HG02884 (cell line): Measurements from ENCODE around the gene APBA3.
"Not testable (repeated sequence)": the region's sequence is repeated elsewhere in the genome, so short reads cannot be mapped to it uniquely, and the experiment has no call there.

ENCODE experiments used
- ATAC-seq: cut with Tn5 transposase; IDR thresholded peaks from one replicate; pipeline ENCODE4 v1.9.1; 2021; ENCODE audit warnings: mild to moderate bottlenecking, moderate library complexity; ENCODE audit not compliant: unreplicated experiment

APBA3 gene

DNA sequence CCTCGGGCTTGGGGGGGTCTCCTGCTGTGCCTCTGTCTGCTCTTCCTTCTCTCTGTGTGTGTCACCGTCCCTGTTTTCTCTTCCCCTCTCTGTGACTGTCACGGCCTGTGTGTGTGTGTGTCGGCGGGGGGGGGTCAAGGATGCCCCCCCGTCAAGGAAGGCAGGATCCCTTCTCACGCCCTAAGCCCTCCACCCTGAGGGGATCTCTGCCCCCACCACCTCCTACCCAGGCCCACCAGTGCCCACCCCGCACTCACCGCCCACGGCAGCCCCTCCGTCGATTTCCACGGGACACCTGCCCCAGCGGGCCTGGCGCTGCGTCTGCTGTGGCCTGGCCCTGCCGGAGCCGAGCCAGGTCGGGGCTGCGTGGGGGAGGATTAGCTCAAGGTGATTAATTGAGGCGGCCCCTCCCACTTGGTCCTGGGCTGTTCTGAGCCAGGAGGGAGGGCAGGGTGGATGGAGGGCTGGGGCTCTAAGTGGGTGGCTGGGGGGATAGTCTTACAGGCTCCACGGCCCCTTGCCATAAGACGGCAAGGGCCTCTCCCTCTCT lies 10.5 kb upstream of the APBA3 start, which contains the start of gene RAX2:
TSS of gene RAX2 (minus strand) at position 323 of the 550 bp plus-strand sequence. CDS start 486 bp downstream, outside the sequence.
- ATAC-seq: no peak

DNA sequence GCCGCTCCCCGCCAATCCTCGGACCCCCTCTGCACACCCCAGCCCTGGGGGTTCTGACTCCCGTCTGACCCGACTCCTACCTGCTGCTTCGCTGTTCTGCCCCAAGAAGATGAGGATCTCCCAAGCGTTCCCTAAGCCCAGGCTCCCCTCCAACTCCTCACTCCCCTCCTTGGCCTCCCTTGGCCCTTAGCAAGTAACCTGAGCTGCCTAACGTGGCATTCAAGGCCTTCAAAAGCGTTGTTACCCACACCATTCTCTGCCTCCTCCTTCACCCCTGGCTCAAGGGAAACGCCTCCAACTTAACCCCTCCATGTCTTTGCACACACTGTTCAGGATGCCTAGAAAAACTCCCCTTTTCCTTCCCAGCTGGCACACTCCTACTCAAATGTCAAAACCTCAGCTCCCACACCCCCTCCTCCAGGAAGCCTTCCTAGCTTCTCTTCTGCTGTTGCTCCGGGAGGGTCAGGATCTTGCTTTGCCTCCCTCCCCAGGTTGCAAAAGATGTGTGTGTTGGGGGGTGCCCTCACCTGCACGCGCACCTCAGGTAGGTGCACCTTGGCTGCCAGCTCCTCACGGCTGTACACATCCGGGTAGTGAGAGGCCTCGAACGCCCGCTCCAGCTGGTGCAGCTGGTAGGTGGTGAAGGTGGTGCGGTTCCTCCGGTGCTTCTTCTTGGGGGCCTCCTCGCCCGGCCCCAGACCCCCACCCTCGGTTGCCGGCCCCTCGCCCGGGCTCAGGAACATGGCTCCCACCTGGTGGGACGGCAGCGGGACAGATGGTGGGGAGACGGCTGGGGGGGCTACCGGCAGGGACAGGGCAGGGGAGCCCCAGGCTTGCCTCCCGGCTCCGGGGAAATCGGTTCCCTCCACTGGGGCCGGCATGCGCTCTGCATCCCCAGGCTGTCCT lies 9.8 kb upstream of the APBA3 start:
- ATAC-seq: no peak

DNA sequence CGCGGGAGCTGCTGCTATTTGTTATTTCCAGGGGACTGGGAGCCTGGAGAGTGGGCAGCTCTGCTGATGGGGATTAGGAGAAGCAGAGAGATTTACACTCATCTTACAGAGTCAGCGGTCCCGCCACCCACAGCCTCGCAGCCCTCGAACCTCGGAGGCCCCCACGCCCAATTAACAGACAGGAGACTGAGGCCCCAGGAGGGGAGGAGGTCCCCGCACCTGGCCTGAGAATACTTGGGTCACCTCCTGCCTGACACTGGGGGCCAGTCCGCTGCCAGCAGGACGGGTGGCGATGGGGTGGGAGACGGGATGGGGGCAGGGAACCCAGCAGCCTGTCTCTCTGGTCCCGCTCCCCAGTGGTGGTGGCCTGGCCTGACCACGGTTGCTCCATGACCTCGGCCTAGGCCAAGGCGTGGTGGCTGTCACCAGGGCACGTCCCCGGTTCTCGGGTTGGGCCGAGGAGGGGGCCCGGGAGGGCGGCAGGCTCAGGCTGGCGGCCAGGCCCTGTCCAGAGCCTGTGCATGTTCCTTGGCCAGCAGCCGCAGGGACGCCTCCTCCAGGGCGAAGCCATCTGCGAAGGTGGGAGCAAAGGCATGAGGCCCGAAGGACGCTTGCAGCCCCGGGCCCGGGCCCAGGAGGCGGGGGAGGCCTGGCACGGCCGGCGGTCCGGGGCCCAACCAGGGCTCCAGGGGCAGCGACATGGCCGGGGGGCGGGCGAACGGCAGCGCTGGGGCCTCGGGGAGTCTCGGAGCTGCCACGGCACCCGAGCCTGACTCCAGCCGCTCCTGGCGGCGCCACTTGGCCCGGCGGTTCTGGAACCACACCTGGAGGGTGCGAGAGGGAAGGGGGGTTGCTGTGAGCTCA lies 8.9 kb upstream of the APBA3 start:
- ATAC-seq: no peak

DNA sequence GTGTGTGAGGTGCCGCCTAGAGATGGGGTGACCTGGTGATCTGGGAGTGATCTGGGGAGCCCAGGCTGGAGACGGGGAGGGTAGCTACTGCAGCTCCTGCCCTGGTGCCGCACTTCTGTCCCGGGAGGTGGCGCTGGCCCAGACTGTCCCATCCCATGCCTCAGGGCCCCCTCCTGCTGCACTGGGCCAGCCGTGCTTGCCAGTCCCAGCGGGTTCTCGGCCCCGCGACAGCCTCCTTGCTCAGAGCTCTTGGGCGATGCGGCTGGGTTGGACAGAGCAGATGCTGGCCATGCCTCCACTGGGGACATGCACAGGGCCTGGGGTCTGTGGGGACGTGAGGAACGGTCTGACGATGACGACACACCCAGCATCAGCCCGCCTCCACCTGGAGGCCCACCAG lies 8.0 kb upstream of the APBA3 start:
- no peak for ATAC-seq

DNA sequence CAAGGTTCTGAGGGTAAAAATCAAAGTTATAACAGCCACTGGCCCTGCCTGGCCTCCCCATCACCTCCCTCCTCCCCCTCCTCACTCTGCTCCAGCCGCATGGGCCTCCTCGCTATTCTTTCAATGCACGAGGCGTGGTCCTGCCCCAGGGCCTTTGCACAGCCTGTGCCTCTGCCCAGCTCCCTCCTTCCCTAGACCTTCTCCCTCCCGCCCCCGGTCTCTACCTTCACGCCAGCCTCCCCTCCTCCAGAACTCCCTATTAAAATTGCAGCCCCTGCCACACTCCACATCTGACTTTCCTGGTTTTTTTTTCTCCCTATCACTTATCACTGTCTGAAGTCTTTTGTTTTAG lies 7.2 kb upstream of the APBA3 start:
- ATAC-seq: no peak

DNA sequence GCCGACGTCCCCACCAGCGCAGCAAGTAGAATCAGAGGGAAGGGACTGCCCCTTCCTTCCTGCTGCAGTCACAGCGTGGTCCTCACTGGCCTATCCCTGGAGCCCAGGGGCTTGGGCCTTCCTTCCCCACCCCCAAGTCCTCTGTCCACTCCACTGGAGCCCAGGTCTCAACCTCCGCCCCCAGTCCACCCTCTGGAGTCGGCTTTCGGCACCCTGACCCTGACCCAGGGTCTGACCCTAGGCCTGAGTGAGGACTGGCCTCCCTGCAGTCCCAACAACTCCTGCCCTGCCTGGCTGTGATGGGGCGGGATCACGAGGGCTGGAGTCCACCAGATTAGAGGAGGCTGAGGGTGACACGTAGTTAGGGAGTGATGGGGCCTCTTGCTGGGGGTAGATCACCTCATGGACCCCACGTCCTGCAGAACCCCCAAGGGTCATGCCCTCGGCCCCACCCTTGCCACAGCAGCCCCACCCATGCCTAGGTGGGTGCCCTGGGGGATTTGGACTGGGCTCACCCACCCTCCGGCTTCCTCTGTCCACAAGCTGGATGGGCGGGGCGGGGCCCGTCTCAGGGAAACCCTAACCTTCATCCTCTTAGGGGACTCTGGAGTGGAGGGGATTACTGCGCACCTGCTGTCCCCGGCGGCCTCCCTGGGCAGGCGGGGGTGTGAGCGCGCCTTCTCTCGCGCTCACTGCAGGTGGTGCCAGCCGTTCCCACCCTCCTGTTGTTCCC lies 6.7 kb upstream of the APBA3 start:
- ATAC-seq: no peak

DNA sequence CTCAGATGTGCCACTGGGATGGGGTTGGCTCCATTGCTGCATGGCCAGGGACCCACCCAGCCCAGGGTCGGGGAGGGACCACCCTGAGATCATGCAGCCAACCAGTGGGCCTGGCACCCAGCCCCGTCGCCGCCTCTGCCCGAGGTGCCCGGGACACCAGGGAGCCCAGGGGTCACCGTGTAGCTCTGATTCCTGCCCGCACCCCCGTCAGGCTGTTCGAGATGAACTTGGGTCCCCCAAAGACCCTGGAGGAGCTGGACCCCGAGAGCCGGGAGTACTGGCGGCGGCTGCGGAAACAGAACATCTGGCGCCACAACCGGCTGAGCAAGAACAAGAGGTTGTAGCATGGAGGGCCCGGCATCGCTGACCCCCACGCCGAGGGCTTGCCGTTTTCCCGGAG lies 5.6 kb upstream of the APBA3 start:
- ATAC-seq: no peak

DNA sequence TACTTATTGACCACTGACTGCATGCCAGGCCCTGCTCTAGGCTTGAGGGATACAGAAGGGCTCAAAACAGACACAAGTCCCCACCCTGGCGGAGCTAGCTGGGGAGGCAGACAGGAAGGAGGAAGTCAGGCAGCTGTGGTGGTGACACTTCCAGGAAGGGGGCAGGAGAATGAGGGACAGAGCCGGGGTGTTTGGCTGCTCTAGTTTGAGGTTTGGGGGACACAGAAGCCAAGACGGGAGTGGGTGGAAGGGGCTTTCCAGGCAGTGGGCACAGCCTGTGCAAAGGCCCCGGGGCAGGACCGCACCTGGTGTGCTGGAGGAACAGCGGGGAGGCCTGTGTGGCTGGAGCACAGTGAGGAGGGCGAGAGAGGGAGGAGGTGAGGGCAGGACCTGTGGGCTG lies 5.0 kb upstream of the APBA3 start:
- no peak for ATAC-seq

DNA sequence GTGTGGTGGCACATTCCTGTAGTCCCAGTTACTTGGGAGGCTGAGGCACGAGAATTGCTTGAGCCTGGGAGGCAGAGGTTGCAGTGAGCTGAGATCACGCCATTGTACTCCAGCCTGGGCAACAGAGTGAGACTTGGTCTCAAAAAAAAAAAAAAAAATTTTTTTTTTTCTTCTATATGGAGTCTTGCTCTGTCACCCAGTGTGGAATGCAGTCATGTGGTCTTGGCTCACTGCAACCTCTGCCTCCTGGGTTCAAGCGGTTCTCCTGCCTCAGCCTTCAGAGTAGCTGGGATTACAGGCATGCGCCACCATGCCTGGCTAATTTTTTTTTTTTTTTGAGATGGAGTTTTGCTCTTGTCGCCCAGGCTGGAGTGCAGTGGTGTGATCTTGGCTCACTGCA lies 4.3 kb upstream of the APBA3 start:
- not testable (repeated sequence) for ATAC-seq

DNA sequence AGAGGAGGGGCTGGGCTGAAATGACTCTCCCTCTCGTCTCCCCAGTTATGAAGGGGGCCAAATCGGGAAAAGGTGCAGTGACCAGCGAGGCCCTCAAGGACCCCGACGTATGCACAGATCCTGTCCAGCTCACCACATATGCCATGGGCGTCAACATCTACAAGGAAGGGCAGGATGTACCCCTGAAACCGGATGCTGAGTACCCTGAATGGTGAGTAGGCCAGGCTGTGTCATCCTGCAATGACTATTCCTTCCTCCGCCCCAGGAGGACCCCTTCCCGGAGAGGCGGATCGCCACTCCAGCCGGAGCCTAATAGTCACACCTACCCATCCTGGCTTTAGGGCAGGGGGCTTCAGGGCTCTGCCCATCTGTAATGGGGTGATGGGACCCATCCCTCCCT lies 3.6 kb upstream of the APBA3 start:
- no peak for ATAC-seq

DNA sequence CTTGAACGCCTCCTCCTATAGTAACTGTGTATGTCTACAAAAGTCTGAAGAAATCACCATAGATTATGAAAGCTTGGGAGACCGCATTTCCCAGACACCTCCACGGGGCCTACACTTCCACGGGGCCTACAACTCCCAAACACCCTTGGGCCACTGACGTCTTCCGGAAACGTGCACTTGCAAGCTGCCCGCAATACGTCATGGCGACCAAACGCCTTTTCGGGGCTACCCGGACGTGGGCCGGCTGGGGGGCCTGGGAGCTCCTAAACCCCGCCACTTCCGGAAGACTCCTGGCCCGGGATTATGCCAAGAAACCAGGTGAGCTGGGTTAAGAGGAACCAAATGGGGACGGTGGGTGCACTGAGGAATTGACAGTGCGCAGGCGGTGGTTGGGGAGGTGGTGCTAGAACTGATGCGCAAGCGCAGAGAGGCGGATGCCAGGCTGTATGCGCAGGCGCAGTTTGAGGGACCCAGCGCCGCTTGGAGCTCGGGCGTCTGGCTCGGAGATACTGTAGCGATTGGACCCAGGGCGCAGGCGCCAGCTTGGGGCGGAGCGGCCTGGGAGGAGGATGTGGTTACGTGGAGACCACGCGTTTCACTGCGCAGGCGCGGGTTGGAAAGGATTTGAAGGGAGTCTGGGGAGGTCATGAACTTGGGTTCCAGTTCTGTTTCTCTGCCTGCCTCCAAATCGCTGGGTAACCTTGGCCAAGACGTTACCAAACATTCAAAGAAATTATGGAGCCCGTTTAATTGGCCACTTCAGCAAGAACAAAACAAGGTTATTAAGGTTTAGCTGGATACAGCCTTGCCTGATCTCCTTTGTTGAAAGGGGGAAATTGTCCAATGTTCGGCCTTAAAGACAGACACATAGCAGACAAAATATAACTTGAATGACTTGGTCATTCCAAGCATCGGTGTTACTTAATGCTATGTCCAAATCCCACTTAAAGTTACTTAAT lies 1.3 kb upstream of the APBA3 start, which contains the start of gene MRPL54:
TSS of gene MRPL54 (plus strand) at position 182 of the 959 bp plus-strand sequence. CDS start at position 201, 19 bp downstream.
- peak; percentile 71 for ATAC-seq

DNA sequence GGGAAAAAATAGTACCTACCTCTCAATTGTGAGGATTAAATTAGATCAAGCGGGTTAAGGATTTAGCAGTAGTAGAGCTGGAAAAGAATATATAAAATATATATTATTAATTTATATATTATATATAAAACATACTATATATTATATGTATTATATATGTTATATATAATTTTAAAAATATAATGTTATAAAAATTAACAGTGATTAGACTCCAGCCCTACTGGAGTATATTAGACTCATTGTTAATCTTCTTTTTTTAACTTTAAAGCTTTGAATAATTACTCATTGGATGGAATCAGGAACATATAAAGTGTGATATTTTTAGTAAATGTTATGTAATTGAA lies 610 bp upstream of the APBA3 start:
- ATAC-seq: no peak

DNA sequence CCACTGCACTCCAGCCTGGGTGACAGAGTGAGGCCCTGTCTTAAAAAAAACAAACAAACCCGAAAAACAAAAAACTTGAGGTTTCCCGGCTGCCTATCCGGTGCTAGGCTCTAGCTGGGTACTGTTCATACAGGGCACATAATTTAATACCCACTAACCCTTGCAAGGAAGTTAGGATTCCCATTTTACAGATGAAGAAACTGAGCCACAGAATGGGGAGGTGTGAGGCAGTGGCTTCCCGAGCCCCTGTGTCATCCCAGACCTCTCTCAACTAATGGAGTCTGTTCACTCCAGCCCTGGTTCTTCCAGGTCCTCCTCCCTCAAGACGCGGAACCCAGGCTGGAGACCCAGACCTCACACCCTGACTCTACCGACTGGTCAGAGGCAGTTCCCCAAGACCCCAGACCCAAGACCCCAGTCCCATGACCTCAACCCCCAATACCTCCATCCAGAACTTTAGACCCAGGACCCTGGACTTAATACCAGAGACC lies 576 bp downstream of the APBA3 start:
- no peak for ATAC-seq

DNA sequence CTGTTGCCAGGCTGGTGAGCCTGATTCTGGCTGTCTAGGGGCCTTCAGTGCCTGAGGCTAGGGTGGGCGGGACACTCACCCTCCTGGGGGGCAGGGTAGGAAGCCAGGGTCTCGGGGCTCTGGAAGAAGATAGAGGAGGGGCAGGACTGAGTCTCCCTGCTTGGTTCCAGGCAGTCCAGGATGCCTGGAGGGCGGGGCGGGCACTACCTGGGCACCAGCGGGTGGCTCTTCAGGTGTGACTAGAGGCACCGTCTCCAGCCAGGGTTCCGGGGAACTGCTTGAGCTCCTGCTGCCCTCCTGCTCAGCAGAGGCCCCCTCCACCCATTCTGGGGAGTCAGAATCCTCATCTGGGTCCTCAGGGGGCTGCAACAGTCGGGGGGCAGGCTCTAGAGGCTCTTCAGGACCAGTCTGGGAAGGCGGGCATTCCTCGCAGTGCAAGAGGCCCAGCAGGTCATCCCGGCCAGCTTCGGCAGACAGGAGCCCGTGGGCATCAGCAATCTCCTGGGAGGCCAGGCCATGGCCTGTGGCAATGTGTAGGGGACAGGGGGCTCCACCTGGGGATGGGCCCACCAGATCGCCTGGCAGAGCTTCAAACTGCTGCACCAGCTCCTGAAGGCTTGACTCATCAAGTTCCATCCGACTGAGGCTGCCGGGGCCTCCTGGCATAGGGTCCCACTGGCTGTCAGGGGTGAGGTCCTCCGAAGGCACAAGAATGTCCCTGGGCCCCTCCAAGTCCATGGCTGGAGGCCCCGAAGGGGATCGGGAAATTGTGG lies 1.8 kb downstream of the APBA3 start:
- ATAC-seq: no peak

DNA sequence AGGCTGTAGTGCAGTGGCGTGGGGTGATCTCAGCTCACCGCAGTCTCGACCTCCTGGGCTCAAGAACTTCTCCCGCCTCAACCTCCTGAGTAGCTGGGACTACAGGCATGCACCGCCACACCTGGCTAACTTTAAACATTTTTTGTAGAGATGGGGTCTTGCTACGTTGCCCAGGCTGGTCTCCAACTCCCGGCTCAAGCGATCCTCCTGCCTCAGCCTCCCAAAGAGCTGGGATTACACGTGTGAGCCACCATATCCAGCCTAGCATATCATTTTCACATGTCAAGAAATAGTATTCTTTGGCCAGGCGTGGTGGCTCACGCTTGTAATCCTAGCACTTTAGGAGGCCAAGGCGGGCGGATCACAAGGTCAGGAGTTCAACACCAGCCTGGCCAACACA lies 3.2 kb downstream of the APBA3 start:
- not testable (repeated sequence) for ATAC-seq

DNA sequence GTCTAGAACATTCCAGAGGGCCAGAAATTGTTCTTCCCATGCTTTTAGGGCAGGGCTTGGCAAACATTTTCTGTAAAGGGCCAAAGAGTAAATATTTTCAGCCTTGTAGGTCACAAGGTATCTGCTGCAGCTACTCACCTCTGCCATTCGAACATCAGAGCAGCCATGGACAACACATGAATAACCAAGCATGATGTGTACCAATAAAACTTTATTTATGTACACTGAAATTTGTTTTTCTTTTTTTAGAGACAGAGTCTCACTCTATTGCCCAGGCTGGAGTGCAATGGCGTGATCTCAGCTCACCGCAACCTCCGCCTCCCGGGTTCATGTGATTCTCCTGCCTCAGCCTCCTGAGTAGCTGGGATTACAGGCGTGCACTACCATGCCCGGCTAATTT lies 3.8 kb downstream of the APBA3 start:
- ATAC-seq: not testable (repeated sequence)

DNA sequence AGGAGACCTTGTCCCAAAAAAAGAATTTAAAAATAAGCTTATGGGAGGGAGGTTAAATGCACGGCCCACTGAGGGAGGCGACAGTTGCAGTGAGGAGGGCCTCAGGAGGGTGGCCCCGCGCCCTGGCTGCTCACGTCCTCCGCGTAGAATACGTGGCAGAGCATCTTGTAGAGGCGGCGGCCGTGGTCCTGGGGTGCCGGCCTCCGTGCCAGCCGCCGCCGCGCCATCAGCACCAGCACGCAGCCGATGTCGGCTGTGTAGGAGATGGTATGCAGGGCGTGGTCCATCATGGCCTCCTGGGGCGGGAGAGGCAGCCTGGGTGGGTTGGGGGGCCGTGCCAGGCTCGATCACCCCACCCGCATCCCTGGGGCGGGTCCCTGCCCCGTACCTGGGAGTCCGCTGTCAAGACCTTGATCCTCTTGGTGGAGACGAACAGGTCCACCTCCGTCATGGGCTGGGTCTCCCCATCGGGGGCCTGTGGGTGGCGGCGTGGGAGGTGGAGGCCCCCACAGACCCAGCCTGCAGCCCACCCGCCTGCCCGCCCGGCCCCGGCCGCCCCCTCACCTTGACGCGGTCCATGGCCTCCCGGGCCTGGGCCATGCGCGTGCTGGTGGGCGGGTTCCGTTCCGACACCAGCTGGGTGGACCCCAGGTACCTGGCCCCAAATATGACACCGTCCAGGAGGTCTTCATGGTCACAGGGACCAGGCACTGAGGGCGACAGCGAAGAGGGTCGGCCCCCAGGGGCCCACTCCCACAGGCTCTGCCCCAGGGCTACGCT lies 7.7 kb downstream of the APBA3 start:
- ATAC-seq: no peak

DNA sequence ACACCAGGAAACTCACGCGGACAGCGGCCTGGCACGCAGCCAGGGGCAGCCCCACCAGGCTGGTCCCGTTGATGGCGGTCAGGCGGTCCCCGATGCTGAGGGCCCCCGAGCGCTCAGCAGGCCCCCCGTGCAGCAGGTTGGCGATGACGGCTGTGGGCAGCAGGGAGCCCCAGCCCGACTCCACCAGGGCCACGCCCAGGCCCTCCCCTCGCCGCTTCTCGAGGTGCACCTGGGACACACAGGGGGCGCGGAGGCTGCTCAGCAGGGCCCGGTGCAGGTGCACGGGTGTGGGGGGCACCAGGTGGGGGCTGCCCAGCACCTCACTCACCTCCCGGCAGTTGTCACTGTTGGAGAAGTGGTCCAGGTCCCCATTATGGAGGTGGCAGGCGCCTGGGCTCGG lies 9.0 kb downstream of the APBA3 start:
- no peak for ATAC-seq
